Stimulated activated effector memory CD8-positive, alpha-beta T cell treated with anti-CD3 and anti-CD28 coated beads, Interleukin-12 subunit alpha, Interleukin-12 subunit beta, amount 100 ng/mL, for 72 hours (primary cell): ENCODE data around the gene KLF7.
"Not testable (repeated sequence)": the region's sequence is repeated elsewhere in the genome, so short reads cannot be mapped to it uniquely, and the experiment has no call there.

Experiments
- ATAC-seq: fragments of 150-1000 bp; cut with Tn5 transposase; 2 replicates; pipeline ENCODE4 v1.10.0; 2021
- DNase-seq, 2 donors: peaks; one replicate each; pipeline ENCODE4 v3.0.0; 2021 to 2022; ENCODE audit warnings: low spot score in 2 of 2
- H3K27ac Mint-ChIP-seq: one replicate; pipeline ENCODE4 v1.8.0; 2022; ENCODE audit warnings: mild to moderate bottlenecking, mixed read lengths
- H3K36me3 Mint-ChIP-seq: one replicate; pipeline ENCODE4 v1.8.0; 2022; ENCODE audit warnings: mild to moderate bottlenecking, mixed read lengths
- H3K4me1 Mint-ChIP-seq: one replicate; pipeline ENCODE4 v1.8.0; 2022; ENCODE audit warnings: mixed read lengths
- H3K4me3 Mint-ChIP-seq: one replicate; pipeline ENCODE4 v1.8.0; 2022; ENCODE audit warnings: mild to moderate bottlenecking, mixed read lengths
- H3K9me3 Mint-ChIP-seq: one replicate; pipeline ENCODE4 v1.8.0; 2022; ENCODE audit warnings: mixed read lengths

Gene KLF7

GRCh38 chr2:207039225-207039624, 126.5 kb downstream of the KLF7 start:
- Mint-ChIP-seq H3K9me3 (no peaks in the 10 kb centered on the region), H3K36me3 (no peaks in the 10 kb centered on the region), H3K27ac (no peak overlapping the region)

GRCh38 chr2:207038299-207038698, 127.4 kb downstream of the KLF7 start:
- H3K4me1 Mint-ChIP-seq: no peaks in the 10 kb centered on the region
- DNase-seq (no peak), ATAC-seq (no peak)
- no peaks in the 10 kb centered on the region for H3K36me3 Mint-ChIP-seq
- peaks cover 4% of the 10 kb centered on the region for H3K9me3 Mint-ChIP-seq
- no peak overlapping the region for H3K4me3 Mint-ChIP-seq
- H3K27ac Mint-ChIP-seq: no peak overlapping the region

More at GRCh38 chr2:207039225-207039624, 126.5 kb downstream of the KLF7 start:
- H3K4me1 Mint-ChIP-seq: no peaks in the 10 kb centered on the region
- ATAC-seq (no peak), DNase-seq (no peak)
- no peak overlapping the region for H3K4me3 Mint-ChIP-seq

GRCh38 chr2:207037896-207038295, 127.9 kb downstream of the KLF7 start:
- ATAC-seq (no peak), DNase-seq (no peak)
- Mint-ChIP-seq H3K9me3 (peaks cover 7% of the 10 kb centered on the region), H3K4me3 (no peak overlapping the region), H3K27ac (no peak overlapping the region), H3K36me3 (no peaks in the 10 kb centered on the region), H3K4me1 (no peaks in the 10 kb centered on the region)

- DNase-seq, ATAC-seq, H3K9me3 Mint-ChIP-seq, H3K4me1 Mint-ChIP-seq, H3K4me3 Mint-ChIP-seq, H3K36me3 Mint-ChIP-seq, H3K27ac Mint-ChIP-seq: not testable (repeated sequence)
These were observed 128.7 kb downstream of the KLF7 start for GRCh38 chr2:207037023-207037422.

GRCh38 chr2:207035875-207036274, 129.9 kb downstream of the KLF7 start:
- no peak overlapping the region for H3K27ac Mint-ChIP-seq
- DNase-seq (no peak), ATAC-seq (no peak)
- no peaks in the 10 kb centered on the region for H3K36me3 Mint-ChIP-seq
- H3K4me1 Mint-ChIP-seq: no peaks in the 10 kb centered on the region
- no peak overlapping the region for H3K4me3 Mint-ChIP-seq
- peaks cover 8% of the 10 kb centered on the region for H3K9me3 Mint-ChIP-seq

- ATAC-seq: no peak
- no peaks in the 10 kb centered on the region for H3K36me3 Mint-ChIP-seq
- no peak overlapping the region for H3K4me3 Mint-ChIP-seq
- H3K27ac Mint-ChIP-seq: no peak overlapping the region
- no peak for DNase-seq
- peaks cover 10% of the 10 kb centered on the region for H3K9me3 Mint-ChIP-seq
- no peaks in the 10 kb centered on the region for H3K4me1 Mint-ChIP-seq
These were observed 133.3 kb downstream of the KLF7 start for GRCh38 chr2:207032490-207032889.
